Measurements from ENCODE around the gene AVEN. TPM values are rescaled to one million over a fixed set of nuclear protein-coding genes. Genes with fewer than 3 reads are reported as not detected.

The AVEN gene
- total RNA-seq, 1 donor from 2014 or later, result 27.3 TPM

GRCh38 chr15:33866101-33866737, 172.8 kb downstream of the AVEN start:
- H3K4me1 Mint-ChIP-seq (ENCODE audit: low read depth), result peaks cover 26% of the 10 kb centered on the region
- H3K36me3 Mint-ChIP-seq (ENCODE audit: low read depth), result peaks cover 14% of the 10 kb centered on the region
- DNase-seq (ENCODE audit: low spot score), result no peak
- H3K9me3 Mint-ChIP-seq (ENCODE audit: low read depth), result no peaks in the 10 kb centered on the region
- TF ChIP-seq, protein P1, sequence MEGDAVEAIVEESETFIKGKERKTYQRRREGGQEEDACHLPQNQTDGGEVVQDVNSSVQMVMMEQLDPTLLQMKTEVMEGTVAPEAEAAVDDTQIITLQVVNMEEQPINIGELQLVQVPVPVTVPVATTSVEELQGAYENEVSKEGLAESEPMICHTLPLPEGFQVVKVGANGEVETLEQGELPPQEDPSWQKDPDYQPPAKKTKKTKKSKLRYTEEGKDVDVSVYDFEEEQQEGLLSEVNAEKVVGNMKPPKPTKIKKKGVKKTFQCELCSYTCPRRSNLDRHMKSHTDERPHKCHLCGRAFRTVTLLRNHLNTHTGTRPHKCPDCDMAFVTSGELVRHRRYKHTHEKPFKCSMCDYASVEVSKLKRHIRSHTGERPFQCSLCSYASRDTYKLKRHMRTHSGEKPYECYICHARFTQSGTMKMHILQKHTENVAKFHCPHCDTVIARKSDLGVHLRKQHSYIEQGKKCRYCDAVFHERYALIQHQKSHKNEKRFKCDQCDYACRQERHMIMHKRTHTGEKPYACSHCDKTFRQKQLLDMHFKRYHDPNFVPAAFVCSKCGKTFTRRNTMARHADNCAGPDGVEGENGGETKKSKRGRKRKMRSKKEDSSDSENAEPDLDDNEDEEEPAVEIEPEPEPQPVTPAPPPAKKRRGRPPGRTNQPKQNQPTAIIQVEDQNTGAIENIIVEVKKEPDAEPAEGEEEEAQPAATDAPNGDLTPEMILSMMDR (IDR thresholded peaks at IDR 0.05), result no peak
- no peaks in the 10 kb centered on the region for H3K27me3 Mint-ChIP-seq (ENCODE audit: low read depth)
- H3K4me3 Mint-ChIP-seq (ENCODE audit: unreplicated experiment), result no peak overlapping the region
- H3K27ac Mint-ChIP-seq (ENCODE audit: unreplicated experiment), result peak overlapping the region; percentile 64

DNA sequence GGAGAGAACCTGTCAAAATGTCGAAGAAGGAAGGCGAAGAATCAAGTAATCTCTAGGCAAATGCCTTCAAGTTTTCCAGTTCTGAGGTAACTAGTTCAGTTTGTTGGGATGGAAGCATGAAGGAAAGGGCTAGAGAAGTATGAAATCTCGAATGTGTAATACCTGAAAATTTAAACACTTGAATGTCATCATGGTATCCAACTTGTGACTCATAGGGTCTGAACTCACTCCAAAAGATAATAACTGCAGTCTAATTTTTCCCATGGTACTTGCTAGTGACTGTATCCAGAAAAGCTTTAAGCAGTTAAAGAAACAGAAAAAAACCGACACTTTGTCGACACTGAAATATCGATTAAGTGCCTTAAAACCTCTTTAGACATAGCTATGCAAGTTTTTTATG, 173.6 kb downstream of the AVEN start:
- TF ChIP-seq, protein P1 (IDR thresholded peaks at IDR 0.05), result no peak
- H3K27ac Mint-ChIP-seq (ENCODE audit: unreplicated experiment), result peak overlapping the region; percentile 64
- H3K27me3 Mint-ChIP-seq (ENCODE audit: low read depth), result no peaks in the 10 kb centered on the region
- peaks cover 34% of the 10 kb centered on the region for H3K4me1 Mint-ChIP-seq (ENCODE audit: low read depth)
- H3K4me3 Mint-ChIP-seq (ENCODE audit: unreplicated experiment), result no peak overlapping the region
- DNase-seq (ENCODE audit: low spot score), result no peak
- H3K36me3 Mint-ChIP-seq (ENCODE audit: low read depth), result peaks cover 14% of the 10 kb centered on the region
- H3K9me3 Mint-ChIP-seq (ENCODE audit: low read depth), result no peaks in the 10 kb centered on the region

- H3K4me1 Mint-ChIP-seq (ENCODE audit: low read depth), result peaks cover 35% of the 10 kb centered on the region
- peaks cover 12% of the 10 kb centered on the region for H3K36me3 Mint-ChIP-seq (ENCODE audit: low read depth)
- H3K9me3 Mint-ChIP-seq (ENCODE audit: low read depth), result no peaks in the 10 kb centered on the region
- H3K4me3 Mint-ChIP-seq (ENCODE audit: unreplicated experiment), result no peak overlapping the region
- no peaks in the 10 kb centered on the region for H3K27me3 Mint-ChIP-seq (ENCODE audit: low read depth)
- H3K27ac Mint-ChIP-seq (ENCODE audit: unreplicated experiment), result no peak overlapping the region
- TF ChIP-seq, protein P1 (IDR thresholded peaks at IDR 0.05), result no peak
- DNase-seq (ENCODE audit: low spot score), result no peak
These were observed 174.5 kb downstream of the AVEN start for GRCh38 chr15:33864360-33865075.

GRCh38 chr15:33860754-33861153, 178.2 kb downstream of the AVEN start:
- peaks cover 25% of the 10 kb centered on the region for H3K4me1 Mint-ChIP-seq (ENCODE audit: low read depth)
- H3K9me3 Mint-ChIP-seq (ENCODE audit: low read depth), result no peaks in the 10 kb centered on the region
- TF ChIP-seq, protein P1 (IDR thresholded peaks at IDR 0.05), result no peak
- H3K4me3 Mint-ChIP-seq (ENCODE audit: unreplicated experiment), result no peak overlapping the region
- DNase-seq (ENCODE audit: low spot score), result no peak
- H3K27me3 Mint-ChIP-seq (ENCODE audit: low read depth), result no peaks in the 10 kb centered on the region
- H3K36me3 Mint-ChIP-seq (ENCODE audit: low read depth), result peaks cover 11% of the 10 kb centered on the region
- H3K27ac Mint-ChIP-seq (ENCODE audit: unreplicated experiment), result peak overlapping the region; percentile 71

- Mint-ChIP-seq H3K4me3 (ENCODE audit: unreplicated experiment) (no peak overlapping the region), H3K27me3 (ENCODE audit: low read depth) (no peaks in the 10 kb centered on the region), H3K27ac (ENCODE audit: unreplicated experiment) (peak overlapping the region; percentile 15), H3K36me3 (ENCODE audit: low read depth) (peaks cover 9% of the 10 kb centered on the region), H3K4me1 (ENCODE audit: low read depth) (peaks cover 19% of the 10 kb centered on the region), H3K9me3 (ENCODE audit: low read depth) (no peaks in the 10 kb centered on the region)
- TF ChIP-seq, protein P1 (IDR thresholded peaks at IDR 0.05), result no peak
- no peak for DNase-seq (ENCODE audit: low spot score)
These were observed 178.9 kb downstream of the AVEN start for GRCh38 chr15:33859992-33860545.
